ENCODE results near the gene SH3RF3. TPM values are rescaled to one million over a fixed set of nuclear protein-coding genes. Genes with fewer than 3 reads are reported as not detected.
A peak's percentile ranks its signal among the peaks of the same experiment; 100 is the strongest.

Gene SH3RF3
- total and polyA plus RNA-seq, 2 of the 13 experiments (the other 11 are each of a cell fraction or from before 2014, with no cell fraction given) = 0.04 TPM; not detected in 1

- TF ChIP-seq, protein P1, sequence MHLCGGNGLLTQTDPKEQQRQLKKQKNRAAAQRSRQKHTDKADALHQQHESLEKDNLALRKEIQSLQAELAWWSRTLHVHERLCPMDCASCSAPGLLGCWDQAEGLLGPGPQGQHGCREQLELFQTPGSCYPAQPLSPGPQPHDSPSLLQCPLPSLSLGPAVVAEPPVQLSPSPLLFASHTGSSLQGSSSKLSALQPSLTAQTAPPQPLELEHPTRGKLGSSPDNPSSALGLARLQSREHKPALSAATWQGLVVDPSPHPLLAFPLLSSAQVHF (CRISPR knock-in tag; IDR thresholded peaks at IDR 0.05) = no peak
- peak; percentile 79 for TF ChIP-seq ZFX (CRISPR knock-in tag; IDR thresholded peaks at IDR 0.05; ENCODE audit: low read depth)
- TF ChIP-seq SOX13 (IDR thresholded peaks at IDR 0.05) = no peak
- peak in 1 of 2 experiments; percentile 25; a peak in 1 of 4 replicates for TF ChIP-seq SOX13 (CRISPR knock-in tag; conservative IDR thresholded peaks at IDR 0.05 in 1 of 2, IDR thresholded peaks at IDR 0.05 in 1 of 2)
- no peak for TF ChIP-seq MXD1 (CRISPR knock-in tag; IDR thresholded peaks at IDR 0.05)
- no peak for TF ChIP-seq ZNF737 (CRISPR knock-in tag; IDR thresholded peaks at IDR 0.05; ENCODE audit: borderline replicate concordance)
- TF ChIP-seq TAF15 (IDR thresholded peaks at IDR 0.05; ENCODE audit: low read depth, low read length, poor library complexity, severe bottlenecking) = no peak
- TF ChIP-seq ARNTL (CRISPR knock-in tag; IDR thresholded peaks at IDR 0.05) = no peak
- TF ChIP-seq, protein P2, sequence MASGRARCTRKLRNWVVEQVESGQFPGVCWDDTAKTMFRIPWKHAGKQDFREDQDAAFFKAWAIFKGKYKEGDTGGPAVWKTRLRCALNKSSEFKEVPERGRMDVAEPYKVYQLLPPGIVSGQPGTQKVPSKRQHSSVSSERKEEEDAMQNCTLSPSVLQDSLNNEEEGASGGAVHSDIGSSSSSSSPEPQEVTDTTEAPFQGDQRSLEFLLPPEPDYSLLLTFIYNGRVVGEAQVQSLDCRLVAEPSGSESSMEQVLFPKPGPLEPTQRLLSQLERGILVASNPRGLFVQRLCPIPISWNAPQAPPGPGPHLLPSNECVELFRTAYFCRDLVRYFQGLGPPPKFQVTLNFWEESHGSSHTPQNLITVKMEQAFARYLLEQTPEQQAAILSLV (CRISPR knock-in tag; IDR thresholded peaks at IDR 0.05; ENCODE audit: borderline replicate concordance) = 0 out of 2 replicates have a peak, but pooled peaks have one; percentile 31
- TF ChIP-seq ZBTB38 (CRISPR knock-in tag; IDR thresholded peaks at IDR 0.05) = peak; percentile 17; the same call in 1 of the 2 replicates
- TF ChIP-seq, protein P3, sequence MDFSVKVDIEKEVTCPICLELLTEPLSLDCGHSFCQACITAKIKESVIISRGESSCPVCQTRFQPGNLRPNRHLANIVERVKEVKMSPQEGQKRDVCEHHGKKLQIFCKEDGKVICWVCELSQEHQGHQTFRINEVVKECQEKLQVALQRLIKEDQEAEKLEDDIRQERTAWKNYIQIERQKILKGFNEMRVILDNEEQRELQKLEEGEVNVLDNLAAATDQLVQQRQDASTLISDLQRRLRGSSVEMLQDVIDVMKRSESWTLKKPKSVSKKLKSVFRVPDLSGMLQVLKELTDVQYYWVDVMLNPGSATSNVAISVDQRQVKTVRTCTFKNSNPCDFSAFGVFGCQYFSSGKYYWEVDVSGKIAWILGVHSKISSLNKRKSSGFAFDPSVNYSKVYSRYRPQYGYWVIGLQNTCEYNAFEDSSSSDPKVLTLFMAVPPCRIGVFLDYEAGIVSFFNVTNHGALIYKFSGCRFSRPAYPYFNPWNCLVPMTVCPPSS (IDR thresholded peaks at IDR 0.05) = no peak
- TF ChIP-seq PHB2 (IDR thresholded peaks at IDR 0.05; ENCODE audit: partially characterized antibody) = no peak
- TF ChIP-seq SP5 (CRISPR knock-in tag; IDR thresholded peaks at IDR 0.05; ENCODE audit: borderline replicate concordance, low read depth) = no peak
- no peak for TF ChIP-seq ZNF619 (CRISPR knock-in tag; IDR thresholded peaks at IDR 0.05)
- TF ChIP-seq ESRRA (CRISPR knock-in tag; IDR thresholded peaks at IDR 0.05; ENCODE audit: low read depth) = peak; percentile 73
- no peak for TF ChIP-seq CREB1 (IDR thresholded peaks at IDR 0.05)
- no peak for TF ChIP-seq CREB1 (CRISPR knock-in tag; IDR thresholded peaks at IDR 0.05)
- no peak; the same call in 1 of the 2 replicates for TF ChIP-seq ZNF574 (CRISPR knock-in tag; IDR thresholded peaks at IDR 0.05)
- TF ChIP-seq PBX3 (CRISPR knock-in tag; IDR thresholded peaks at IDR 0.05; ENCODE audit: borderline replicate concordance) = no peak
- TF ChIP-seq NR2C2 (CRISPR knock-in tag; IDR thresholded peaks at IDR 0.05; ENCODE audit: borderline replicate concordance) = peak; percentile 56; the same call in 1 of the 2 replicates
- TF ChIP-seq, protein P4, sequence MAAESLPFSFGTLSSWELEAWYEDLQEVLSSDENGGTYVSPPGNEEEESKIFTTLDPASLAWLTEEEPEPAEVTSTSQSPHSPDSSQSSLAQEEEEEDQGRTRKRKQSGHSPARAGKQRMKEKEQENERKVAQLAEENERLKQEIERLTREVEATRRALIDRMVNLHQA (CRISPR knock-in tag; IDR thresholded peaks at IDR 0.05) = no peak
These were observed 394.7 kb downstream of the SH3RF3 start (continued) for GRCh38 chr2:109523536-109524361.
